Measurements from ENCODE around the gene REPIN1.

REPIN1 gene

DNA sequence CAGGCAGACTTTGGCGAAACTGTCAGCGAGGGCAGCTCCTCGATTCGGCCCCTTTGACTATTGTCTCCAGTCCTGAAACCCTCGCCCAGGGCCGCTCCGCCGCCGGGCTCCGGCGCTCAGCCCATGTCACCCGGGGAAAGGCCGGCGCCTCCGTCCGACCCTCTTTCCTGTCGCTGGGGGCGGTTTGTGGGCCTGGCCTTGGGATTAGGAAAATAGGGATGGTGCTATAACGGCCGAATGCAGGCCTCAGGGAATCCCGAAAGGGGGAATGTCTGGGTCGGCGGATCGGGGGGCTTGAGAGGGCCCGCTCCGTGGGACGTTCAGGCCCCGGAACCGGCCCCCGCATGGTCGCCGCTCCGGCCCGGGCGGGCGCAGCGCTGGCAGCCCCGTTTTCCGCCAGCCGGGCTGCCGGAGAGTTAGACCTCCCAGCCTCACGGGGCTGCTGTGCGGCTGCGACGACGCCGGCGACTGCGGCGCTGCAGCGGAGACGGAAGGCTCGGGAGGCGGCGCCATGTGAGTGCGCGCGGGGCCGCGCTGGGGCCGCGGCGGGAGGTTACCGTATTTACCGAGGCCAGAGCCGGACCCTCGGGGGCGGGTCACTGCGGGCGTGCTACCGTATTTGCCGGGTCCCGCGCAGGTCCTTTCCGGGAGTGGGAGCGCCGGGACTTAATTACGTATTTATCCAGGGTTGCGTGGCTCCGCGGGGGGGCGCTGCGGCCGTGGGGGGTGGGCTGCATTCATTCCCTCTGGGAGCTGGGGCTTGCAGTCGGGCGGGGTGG, 36.4 kb downstream of the REPIN1 start:
- peak; percentile 35 to 92 (median 80) for DNase-seq

- DNase-seq = peak in 21 of 56 donors; percentile 57 to 85 (median 69)
Measured at GRCh38 chr7:150405584-150406311, 37.1 kb downstream of the REPIN1 start.

GRCh38 chr7:150406312-150406566, 37.6 kb downstream of the REPIN1 start:
- no peak for DNase-seq

DNA sequence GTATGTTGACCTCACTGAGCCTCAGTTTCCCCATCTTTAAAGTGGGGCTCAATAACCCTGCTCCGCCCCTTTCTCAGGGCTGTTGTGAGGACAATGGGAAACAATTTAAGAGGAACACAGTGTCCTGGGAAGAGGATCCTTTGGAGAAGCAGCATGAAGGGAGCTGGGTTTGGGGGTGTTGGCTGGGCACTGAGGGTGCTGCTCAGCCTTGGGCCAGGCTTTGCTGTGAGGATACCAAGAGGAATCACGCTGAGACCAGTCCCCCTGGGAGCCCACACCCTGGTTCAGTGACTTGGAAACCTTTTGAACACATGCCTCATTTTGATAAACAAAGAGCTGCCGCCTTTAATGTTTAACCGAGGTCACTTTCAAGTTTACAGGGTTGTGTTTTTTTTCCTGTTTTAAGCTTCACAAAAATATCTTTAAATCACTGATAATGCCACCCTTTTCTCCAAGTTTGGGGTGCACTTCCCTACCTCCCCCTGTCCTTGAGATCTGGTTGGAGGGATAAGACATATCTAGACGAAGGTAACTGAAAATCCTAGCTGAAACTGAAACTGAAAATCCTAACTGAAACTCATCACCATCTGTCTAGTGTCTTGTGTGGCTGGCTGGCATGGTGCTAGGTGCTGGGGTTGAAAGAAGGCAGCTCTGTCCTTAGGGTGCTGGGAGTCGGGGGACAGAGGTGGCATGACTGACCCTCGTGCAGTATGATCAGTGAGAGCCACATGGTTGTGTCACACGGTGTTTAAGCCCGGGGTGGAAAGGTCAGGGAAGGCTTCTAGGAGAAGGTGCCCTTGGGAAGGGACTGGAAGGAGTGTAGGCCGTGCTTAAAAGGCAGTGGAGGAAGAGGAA, 38.2 kb downstream of the REPIN1 start:
- peak in 1 of 56 donors; percentile 19 for DNase-seq

DNA sequence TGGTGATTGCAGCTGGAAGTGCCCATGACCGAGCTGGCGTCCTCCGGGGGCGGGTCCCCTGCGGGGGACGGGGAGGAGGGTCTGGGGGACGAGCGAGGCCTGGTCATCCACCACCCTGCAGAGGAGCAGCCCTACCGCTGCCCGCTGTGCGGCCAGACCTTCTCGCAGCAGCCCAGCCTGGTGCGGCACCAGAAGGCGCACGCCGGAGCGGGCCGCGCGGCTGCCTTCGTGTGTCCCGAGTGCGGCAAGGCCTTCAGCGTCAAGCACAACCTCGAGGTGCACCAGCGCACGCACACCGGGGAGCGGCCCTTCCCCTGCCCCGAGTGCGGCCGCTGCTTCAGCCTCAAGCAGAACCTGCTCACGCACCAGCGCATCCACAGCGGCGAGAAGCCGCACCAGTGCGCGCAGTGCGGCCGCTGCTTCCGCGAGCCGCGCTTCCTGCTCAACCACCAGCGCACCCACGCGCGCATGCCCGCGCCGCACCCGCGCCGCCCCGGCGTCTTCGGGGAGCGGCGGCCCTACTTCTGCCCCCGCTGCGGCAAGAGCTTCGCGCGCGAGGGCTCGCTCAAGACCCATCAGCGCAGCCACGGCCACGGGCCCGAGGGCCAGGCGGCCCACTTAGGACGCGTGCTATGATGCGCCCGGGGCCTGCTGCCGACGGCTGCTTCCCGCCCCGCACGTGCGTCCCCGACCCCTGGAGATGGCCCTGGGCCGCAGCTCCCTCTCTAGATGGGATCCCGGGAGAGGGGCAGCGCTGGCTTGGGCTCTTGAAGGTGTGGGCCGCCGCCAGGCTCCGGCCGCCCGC, 39.2 kb downstream of the REPIN1 start:
- no peak for DNase-seq

- no peak for DNase-seq
Measured at GRCh38 chr7:150408393-150409299, 40.0 kb downstream of the REPIN1 start.

DNA sequence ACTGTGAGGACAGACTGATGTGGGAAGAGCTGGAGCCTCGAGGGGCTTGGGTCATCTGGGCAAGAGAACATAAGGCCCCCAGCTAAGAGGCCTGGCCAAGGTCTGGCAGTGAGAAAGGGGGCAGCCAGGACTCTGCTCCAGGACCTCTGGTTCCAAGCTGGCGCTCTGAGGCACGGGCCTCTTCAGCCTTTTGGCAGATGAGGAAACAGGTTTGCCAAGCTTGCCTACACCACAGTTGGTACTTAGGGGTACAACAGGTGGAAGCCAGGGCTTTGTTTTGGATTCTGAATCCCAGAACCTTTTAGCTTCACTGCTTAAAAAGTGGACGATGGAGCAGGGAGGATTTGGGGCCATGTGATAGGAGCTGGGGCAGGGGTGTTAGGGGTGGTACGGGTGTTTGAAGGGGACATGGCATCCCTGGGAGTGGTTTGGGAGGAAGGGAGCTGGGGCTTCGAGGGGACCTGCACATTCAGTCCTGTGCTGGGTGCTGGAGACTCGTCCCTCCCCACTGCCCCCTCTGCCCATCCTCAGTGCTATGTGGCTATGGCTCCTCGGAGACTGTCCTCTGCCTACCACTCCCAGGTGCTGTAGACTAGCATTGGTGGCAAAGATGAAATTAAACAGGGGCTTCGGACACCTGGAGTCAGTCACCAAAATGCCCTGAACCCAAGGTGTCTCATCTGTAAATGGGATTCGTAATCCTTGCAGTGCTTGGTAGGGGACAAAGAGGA, 40.8 kb downstream of the REPIN1 start:
- DNase-seq = no peak

DNA sequence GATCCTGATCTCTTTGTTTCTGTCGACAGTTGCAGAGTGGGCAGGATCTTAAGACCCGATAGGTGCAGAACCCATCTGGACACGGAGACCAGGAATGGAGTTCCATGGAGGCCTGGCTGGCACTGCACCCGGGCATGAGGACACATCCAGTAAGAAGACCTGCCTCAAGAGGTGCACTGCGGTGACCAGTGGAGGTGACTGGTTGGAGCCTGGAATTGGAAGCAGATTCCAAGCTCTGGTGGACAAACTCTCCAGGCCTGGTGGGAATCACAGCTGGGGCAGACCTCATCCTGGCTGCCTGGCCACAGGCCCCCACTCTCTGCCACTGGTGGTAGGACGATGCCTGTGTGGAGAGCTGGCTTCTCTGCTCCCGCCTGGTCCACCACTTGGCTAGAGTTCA, 41.5 kb downstream of the REPIN1 start:
- DNase-seq = no peak

GRCh38 chr7:150410680-150411346, 42.2 kb downstream of the REPIN1 start:
- peak in 8 of 56 donors; percentile 15 to 29 (median 24) for DNase-seq

- no peak for DNase-seq
Measured at GRCh38 chr7:150411606-150412005, 43.0 kb downstream of the REPIN1 start.

DNA sequence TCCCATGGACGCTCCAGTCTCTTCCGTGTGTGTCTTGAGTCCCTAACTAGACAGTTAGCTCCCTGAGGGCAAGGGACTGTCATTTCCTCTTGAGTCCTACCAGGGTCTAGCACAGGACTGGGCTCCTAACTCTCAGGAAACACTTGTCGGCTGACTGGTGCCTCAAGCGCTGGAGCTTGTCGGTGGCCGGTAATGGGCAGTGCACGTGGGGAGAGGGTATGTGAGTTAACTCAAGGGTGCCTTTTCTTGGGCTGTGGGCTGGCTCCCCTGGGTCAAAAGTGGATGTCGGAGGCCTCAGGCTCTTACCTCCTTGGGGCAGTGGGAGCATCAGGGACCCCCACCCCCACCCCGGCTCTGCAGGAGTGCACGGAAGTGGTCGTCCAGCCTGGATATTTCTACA, 43.4 kb downstream of the REPIN1 start:
- no peak for DNase-seq

- DNase-seq = no peak
Measured at GRCh38 chr7:150412518-150413488, 44.2 kb downstream of the REPIN1 start.

- no peak for DNase-seq
Measured at GRCh38 chr7:150413640-150414081, 45.0 kb downstream of the REPIN1 start.

DNA sequence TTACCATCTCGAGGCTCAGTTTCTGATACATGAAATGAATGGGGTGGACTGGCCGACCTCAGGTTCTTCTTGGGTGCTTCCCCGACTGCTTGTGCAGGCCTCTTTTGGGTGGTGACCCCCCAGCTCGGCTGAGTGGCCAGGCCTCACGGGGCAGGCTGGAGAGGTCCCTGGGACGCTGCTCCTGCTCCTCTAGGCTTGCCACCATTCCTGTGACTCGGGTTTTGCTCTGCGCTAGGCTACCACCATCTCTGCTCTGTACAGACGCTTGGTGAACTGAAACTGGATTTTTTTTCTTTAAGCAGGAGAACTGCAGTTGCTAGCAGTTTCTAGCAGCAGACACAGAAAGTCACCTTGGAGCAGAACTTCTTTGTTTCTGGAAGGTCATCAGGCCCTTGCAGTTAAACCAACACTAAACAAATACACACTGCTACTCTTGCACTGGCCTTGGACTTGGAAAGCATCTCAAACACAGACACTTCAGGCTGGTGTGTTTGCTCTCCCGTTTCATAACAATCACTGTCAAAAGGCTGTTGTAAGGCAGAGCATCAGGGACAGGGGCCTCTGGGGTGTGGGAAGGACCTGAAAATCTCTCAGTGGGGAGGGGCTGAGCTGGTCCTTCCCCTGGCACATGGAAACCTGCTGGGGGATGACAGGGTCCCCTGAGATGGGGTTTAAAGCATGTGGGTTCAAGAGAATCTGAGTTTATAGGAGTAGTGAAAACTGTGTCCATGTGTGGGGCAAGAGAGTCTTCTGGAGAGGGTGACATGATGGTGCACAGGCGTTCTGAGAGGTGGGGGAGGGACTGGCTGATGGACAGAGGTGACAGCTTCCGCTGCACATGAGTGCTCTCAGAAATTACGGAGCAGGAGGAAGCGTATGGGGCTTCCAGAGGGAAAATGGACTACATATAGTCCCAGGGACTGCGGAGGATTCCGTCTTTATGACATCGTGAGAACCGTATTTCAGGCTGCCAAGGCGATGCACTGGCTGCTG, 46.8 kb downstream of the REPIN1 start:
- no peak for DNase-seq

DNA sequence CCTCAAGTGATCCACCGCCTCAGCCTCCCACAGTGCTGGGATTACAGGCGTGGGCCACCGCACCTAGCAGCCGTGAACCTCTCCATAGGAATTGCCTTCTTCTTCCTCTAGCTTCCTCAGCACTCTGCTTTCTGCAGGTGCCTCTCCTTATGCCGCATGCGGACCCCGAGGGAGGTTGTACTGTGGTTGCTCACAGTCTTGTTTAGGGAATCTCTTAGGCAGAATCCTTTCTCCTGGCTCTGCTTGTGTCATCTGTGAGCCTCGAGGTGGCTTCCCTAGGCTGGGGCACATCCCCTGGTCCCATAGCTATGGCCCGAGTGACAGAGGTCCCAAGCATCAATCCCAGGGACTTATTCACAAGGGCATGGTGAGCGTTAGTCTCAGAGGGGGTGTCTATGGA, 48.6 kb downstream of the REPIN1 start:
- DNase-seq = no peak

DNA sequence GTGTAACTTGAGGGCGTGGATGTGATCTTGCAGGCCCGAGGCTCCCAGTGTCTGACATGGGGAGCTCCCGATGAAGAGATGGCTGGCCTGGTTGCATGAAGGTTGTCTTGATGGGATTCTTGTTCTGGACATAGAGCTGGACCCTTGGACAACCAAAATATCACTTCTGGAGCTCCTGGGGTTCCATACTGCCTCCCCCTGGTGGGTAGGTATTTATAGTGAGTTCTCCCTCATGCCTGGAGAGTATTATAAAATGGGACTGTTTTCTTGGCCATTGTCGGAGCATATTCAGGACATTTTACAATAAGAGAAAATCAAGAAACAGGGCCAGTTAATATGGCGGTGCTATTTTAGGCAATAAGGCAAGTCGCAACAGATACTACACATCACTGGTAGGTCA, 49.2 kb downstream of the REPIN1 start:
- DNase-seq = no peak

Measured in nucleus accumbens (tissue), 56 donors.